ENCODE data around the gene SCUBE1.

SCUBE1 gene

GRCh38 chr22:43163241-43163795, 179.9 kb downstream of the SCUBE1 start:
- no peak for TF ChIP-seq CTCF (IDR thresholded peaks at IDR 0.05)

GRCh38 chr22:43162412-43163150, 180.6 kb downstream of the SCUBE1 start:
- TF ChIP-seq CTCF (IDR thresholded peaks at IDR 0.05) = no peak

- TF ChIP-seq CTCF (IDR thresholded peaks at IDR 0.05) = no peak
Observed at GRCh38 chr22:43160497-43161126, 182.6 kb downstream of the SCUBE1 start.

- no peak for TF ChIP-seq CTCF (IDR thresholded peaks at IDR 0.05)
Observed at GRCh38 chr22:43159484-43160178, 183.5 kb downstream of the SCUBE1 start.

GRCh38 chr22:43158778-43159483, 184.2 kb downstream of the SCUBE1 start:
- TF ChIP-seq CTCF (IDR thresholded peaks at IDR 0.05) = no peak

GRCh38 chr22:43157874-43158546, 185.2 kb downstream of the SCUBE1 start:
- no peak for TF ChIP-seq CTCF (IDR thresholded peaks at IDR 0.05)

GRCh38 chr22:43156413-43156812, 186.8 kb downstream of the SCUBE1 start:
- TF ChIP-seq CTCF (IDR thresholded peaks at IDR 0.05) = no peak

Measured in LNCAP (cell line).